Cortex of kidney (tissue), 1 donor: ENCODE data around the gene ERO1A.

Experiments used
- DNase-seq: peaks from one replicate; lab custom pipeline; 2025; lab: John Stamatoyannopoulos, UW

Gene ERO1A

DNA sequence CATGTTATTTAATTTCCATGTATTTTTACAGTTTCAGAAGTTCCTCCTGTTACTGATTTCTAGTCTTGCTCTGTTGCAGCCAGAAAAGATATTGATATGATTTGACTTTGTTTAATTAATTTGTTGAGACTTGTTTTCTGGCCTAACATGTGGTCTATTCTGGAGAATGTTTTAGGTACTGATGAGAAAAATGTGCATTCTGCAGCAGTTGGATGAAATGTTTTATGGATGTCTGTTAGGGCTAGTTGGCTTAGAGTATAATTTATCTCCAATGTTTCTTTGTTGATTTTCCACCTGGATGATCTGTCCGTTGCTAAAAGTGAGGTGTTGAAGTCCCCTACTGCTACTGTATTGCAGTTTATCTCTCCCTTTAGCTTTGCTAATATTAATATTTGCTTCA is 88.3 kb downstream of the ERO1A start:
- no peak for DNase-seq

DNA sequence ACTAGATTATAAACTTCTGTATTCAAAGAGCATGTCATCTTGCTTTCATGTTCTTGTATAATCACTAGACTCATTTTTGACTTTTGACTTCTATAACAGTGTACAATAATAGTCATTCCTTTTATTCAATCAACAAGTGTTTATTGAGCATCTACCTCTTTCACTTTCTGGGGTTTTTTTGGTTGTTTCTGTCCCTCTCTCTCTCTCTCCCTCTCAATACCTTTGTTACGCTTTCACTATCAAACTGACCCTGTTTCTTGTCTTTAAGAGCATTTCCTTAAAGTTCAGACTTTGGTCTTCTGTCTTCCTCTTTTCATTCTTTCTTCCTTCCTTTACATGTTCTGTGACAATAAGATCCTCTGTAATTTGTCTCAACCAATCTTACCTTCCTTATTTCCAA is 93.2 kb downstream of the ERO1A start:
- DNase-seq, result no peak

DNA sequence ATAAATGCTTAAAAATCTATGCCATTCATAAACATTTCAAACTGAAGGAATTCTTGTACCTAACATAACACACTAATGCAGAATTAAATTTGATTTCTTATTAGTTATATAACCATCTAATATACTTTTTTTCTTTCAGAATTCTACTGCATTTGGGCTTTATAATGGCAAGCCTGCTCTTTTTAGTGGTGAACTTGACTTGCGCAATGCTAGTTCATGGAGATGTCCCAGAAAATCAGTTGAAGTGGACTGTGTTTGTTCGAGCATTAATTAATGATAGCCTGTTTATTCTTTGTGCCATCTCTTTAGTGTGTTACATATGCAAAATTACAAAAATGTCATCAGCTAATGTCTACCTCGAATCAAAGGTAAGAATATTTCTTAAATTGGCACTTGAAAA is 95.4 kb downstream of the ERO1A start:
- no peak for DNase-seq

DNA sequence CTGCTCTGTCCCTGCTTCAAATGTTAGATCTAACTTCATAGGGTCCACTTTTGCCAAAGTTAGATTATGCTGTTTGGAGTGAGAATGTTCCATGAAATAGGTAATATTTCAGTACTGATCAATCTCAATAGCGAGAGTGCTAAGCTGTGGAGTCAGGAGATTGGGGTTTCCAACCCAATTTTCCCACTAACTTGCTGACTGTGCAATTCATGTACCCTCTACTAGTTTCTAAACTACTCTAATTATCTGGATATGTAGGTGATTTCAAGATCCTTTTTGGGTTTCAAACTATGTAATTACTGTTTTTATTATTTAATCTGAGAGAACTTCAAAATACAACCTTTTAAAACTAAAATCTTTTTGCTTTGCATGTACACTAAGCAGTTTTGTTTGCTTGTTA is 96.8 kb downstream of the ERO1A start:
- no peak for DNase-seq

DNA sequence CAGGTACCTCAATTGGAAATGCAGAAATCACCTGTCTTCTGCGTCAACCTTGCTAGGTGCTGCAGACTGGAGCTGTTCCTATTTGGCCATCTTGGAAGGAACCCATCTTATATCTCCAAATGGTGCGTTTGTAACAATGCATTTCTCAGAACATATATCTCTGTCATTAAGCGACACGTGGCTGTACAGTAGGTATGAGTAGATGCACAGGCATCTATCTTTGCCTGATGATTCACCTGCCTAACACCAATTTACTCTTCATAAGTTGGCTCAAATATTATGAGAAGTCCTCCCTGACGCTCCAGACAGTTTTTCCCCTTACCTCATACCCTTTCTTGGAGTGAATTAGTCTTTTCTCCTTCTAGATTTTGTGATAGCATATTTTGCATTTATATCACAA is 98.5 kb downstream of the ERO1A start:
- no peak for DNase-seq

- no peak for DNase-seq
Measured at GRCh38 chr14:52596320-52596719, 99.0 kb downstream of the ERO1A start.

GRCh38 chr14:52590318-52590717 is 105.0 kb downstream of the ERO1A start:
- DNase-seq, result no peak
